AG08396 (cell line): ENCODE measurements around the gene CCDC74A.
"Not testable (repeated sequence)": the region's sequence is repeated elsewhere in the genome, so short reads cannot be mapped to it uniquely, and the experiment has no call there.

Source experiments
- DNase-seq: peaks from one replicate; pipeline ENCODE4 v3.0.0; 2012; ENCODE audit warnings: low spot score, mixed read lengths

The CCDC74A gene

DNA sequence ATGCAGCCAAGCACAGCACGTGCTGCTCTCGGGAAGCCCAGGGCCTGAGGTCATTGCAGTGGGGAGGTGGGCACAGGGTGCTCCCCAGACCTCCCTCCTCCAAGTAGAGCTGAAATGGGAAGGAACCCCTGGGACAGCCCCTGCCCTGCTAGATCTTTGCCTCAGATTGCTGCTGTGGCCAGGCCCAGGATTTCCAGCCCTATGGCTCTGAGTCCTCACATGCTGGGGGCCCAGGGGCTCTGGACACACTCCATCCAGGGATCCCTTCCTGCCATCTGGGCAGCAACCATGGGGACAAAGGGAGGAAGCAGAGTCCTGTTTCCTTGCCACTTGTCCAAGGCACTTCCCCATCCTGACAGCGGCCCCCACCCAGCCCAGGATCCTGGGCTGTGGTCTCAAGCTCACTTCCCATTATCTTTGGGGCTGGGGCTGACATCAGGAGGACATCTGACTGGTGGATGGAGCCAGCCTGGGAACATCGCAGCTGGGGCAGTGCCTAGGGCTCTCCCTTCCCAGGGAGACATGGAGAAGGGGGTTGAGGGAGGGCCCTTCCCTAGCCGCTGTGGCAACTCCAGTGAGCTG is 2.3 kb downstream of the CCDC74A start:
- DNase-seq, result not testable (repeated sequence)

DNA sequence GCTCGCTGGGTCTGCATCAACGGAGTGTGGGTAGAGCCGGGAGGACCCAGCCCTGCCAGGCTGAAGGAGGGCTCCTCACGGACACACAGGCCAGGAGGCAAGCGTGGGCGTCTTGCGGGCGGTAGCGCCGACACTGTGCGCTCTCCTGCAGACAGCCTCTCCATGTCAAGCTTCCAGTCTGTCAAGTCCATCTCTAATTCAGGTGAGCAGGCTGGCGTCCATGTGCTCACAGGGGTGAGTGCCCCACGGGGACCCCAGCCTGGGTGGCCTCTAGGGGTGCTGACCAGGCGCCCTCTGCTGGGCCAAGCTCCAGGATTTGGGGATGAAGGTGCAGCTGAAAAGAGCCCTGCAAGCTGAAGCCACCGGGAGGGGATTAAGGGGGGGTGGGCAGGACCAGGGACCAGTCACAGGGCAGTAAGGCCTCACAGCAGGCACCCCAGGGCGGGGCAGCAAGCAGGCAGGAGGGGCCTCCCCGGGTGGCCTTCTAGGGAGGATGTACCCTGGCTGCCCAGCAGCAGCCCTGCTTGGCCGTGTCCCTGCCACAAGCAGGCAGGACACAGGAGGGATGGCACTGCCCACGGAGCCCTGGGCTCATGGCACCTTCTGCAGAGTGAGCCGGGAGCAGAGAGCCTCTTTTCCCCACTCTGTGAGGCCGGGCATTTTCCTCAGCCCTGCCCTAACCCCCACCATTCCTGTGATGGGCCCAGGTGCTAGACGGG is 3.1 kb downstream of the CCDC74A start:
- DNase-seq, result not testable (repeated sequence)

DNA sequence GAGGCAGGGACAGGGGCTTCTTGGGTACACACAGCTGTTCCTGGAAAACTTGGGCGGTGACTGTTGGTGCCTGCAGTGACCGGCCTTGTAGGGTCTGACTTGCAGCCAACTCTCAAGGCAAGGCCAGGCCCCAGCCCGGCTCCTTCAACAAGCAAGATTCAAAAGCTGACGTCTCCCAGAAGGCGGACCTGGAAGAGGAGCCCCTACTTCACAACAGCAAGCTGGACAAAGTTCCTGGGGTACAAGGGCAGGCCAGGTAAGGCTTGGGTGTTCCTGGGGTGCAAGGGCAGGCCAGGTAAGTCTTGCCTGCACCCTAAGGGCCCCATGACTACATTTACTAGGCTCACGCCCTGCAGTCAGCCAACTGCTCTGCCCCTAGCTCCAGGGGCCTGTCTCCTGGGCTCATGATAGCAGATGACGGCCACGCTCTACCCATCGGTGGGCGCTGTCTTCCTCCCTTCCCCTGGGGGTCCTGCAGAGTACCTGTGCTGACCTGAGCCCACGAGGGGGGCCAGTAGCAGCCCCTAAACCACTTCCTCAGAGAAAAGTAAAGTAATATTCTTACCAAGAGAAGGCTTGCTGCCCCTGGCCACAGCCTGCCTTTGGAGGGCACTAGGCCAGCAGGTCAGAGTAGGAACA is 4.0 kb downstream of the CCDC74A start:
- not testable (repeated sequence) for DNase-seq

DNA sequence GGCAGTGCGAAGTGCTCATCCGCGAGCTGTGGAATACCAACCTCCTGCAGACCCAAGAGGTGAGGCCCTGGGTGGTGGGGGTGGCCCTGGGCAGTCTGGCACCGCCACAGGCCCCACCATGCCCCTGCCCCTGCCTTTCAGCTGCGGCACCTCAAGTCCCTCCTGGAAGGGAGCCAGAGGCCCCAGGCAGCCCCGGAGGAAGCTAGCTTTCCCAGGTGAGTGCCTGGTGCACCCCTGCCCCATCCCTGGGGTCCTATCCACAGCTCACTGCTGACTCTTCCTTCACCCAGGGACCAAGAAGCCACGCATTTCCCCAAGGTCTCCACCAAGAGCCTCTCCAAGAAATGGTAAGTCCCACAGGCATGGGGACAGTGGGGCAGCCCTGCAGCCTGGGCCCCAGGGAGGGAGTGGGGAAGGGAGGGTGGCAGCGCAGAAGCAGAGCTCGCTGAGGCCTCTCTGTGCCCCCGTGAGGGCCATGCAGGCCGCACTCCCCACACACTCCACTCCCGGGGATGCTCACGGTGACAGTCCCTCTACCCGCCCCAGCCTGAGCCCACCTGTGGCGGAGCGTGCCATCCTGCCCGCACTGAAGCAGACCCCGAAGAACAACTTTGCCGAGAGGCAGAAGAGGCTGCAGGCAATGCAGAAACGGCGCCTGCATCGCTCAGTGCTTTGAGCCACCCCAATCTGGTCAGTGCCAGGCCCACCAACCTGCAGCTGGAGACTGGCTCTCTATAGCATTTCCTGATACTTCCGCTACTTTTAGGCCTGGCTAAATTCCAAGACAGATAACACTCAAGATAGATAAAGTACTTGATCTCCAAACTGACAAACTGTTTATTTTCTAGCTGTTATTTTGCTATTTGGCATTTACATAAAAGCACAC is 5.3 kb downstream of the CCDC74A start:
- not testable (repeated sequence) for DNase-seq

DNA sequence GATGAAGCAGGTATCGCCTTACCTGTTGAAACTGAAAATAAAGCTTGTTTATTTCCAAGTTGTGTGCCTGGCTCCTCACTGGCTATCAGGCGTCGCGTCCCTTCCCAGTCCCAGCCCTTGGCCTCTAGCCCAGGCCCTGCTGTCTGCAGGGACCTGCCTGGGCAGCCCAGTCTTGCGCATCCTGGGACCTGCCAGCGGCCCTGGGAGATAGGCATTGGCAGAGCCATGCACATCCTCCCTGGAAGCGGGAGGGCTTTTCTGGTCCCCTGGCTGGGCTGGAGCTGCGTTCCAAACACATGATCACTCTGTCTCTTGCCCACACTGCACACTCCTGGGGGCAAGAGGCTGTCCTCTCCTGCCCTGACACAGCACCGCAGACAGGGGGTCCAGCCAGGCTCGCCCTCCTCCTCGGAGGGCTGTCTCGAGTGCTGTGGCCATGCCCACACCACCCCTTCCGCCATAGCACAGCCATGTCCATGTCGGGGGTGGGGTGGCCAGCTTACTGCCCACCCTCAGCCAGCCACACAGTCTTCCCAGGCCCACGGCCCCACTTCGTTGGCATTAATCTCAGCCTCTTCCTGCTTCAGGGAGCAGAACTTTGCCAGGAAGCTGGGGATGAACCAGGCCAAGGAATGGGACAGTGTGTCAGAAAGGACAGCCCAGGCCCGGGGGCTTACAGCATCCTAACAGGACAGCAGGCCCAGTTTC is 6.1 kb downstream of the CCDC74A start:
- DNase-seq, result not testable (repeated sequence)

DNA sequence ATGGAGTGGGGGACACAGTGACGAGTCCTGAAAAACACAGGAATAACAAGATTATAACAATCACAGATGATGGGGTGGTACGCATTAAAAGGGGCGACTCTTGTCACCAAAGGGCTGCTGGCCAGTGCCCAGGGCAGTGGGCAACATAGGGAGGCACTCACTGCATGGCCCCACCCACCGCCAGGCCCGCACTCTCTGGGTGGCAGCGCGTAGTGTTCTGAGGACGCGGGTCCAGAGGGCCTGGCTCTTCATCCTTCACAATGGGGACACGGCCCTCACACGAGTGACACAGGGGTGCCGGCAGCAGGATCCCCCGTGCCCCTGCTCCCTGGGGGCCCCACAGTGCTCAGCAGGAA is 6.6 kb downstream of the CCDC74A start:
- not testable (repeated sequence) for DNase-seq

DNA sequence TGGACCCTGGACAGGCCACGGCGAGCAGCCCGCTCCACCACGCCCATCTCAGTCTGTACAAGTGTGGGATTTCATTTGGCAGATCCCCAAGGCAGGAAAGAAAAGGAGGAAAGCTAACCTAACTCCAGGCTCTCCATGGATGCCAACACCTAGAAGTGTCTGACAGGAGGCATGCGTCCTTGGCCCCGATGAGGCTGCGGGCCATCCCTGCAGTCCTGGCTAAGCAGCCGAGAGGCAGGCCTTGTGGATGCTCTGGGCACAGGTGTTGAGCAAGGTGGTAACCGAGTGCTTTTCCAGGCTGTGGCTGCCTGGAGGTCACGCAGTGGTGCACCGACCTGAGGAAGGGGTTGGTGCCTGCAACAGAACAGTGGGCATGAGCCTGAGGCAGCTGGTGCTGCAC is 7.3 kb downstream of the CCDC74A start:
- DNase-seq, result not testable (repeated sequence)

DNA sequence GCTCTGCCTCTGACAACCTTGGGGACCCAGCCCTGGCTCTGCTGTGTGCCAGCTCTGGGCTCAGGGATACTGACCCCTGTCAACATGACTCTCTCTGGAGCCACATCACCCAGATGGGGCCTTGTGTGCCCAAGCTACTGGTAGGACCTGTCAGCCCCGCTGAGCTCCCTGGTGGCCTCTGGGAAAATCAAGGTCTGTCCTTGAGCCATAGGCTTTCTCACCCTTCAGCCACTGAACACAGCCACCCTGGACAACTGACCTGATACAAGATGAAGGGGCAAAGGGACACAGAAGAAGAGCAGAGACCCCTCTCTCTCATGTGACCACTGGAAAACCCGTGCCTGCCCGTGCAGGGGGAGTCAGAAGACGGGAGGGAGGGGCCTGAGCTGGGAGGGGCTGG is 7.8 kb downstream of the CCDC74A start:
- no peak for DNase-seq

DNA sequence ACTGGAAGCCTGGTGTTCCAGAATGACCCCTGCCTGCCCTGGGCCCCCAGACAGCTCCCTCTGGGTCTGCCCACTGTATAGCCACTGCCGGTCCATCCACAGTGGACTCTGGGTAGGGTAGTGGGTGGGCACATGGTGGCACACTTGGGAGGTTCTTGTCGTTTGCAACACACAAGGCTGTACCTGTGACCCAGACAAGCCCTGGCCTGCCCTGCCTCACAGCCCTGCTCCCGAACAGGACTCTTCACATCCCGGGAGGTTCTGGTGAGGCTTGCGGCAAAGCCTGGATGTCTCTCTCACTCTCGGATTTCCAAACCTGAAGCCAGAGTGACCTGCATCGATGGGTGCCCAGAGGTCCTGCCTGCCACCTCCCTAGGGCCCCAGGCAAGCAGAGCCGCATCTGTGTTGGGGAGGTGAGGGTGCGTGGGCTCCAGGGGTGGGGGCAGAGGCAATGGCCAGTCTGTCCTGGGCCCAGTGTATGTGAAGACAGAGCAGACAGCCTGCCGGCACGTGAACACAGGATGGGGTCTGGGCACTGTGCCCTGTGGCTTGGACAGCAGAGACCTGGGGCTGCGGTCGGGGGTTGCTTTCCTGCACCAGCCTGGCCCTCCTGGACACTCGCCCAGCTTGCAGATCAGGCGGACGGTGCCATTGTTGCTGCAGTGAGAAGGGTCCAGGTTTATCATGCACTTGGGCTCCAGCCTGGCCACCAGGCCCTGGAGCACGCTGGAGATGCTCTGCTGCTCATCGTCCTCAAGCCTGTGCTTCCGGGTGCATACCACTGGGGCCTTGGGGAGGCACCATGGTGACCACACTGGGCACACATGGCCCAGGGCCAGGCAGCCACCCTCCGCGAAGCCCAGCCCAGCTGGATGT is 8.5 kb downstream of the CCDC74A start:
- DNase-seq, result not testable (repeated sequence)

DNA sequence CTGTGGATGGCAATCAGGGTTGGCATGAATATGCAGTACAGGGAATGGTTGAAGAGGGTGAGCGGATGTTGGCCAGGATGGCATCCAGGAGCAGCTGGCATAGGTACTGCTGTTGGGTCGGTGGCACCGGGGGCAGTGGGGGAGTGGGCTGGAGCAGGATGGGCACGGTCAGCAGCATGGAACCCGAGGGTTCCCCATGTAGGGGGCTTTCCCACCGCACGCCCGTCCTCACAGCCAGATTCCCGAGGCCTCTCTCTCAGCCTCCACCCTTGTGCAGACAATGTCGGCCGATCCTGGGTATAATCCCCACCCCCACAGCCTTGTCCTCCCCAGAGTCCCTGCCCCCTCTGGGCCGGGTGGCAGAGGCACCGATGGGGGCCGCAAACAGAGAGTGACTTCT is 9.2 kb downstream of the CCDC74A start:
- not testable (repeated sequence) for DNase-seq

DNA sequence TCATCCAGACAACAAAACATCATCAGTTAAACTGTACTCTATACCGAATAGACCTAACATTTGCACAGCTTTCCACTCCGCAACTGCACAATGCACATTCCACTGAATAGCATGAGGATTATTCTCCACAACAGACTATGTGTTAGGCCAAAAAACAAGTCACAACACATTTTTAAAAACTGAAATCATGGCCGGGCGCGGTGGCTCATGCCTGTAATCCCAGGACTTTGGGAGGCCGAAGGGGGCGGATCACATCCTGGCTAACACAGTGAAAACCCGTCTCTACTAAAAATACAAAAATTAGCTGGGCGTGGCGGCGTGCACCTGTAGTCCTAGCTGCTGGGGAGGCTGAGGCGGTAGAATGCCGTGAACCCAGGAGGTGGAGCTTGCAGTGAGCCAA is 11.2 kb downstream of the CCDC74A start:
- DNase-seq, result not testable (repeated sequence)

DNA sequence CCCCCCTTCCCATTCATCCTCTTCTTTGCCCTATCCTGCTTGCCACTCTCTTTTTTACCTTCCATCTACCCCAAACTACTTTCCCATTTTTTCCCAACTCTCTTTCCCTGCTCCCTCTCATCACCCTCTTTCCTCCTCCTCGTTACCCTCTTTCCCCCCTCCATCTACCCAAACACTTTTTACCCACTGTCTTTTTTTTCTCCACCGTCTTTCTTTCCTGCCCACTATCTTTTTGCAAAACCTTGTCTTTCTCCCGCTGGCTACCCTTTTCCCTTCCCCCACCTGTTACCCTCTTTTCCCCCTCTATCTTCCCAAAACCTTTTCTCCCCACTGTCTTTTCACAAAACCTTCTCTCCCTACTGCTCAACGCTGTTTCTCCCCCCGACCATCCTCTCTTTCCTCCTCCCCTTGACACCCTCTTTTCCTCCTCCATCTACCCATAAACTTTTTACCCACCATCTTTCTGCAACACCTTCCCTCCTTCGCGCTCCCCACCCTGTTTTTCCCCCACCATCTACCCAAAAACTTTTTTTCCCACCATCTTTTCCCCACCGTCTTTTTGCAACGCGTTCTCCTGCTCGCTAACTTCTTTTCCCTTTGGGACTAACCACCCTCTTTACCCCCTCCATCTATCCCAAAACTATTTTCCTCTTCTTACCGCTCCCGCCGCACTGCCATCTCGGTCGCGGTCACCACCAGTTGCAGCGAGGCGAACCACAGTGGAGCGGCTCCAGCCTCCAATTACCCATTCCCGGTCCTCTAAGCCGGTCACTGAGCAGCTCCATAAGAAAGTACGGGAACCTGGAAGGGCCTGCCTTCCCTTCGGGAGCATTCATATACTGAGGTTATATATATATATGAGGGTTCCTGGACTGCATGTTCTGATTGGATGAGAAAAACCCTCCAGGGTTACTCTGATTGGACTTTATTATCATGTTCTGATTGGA is 15.0 kb downstream of the CCDC74A start:
- no peak for DNase-seq

DNA sequence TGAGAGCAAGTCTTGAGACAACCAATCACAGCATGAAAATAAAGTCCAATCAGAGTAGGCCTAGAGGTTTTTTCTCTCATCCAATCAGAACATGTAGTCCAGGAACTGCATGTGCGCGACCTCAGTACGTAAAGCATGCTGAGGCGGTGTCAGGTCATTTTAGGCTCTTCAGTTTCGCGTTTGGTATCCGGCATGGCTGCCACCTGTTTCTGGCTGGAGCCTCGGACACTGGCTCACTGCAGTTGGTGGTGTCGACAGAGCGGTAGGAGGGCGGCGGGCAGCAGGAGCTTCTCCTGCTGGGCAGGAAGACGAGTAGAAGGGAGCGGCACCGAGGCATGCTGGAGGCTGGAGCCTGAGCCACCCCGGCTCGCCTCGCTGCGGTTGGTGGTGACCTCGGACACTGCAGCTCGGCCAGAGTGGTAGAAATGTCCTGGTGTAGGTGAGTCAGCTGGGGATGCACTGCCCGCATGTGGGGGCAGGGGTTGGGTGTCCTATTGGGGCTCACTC is 15.8 kb downstream of the CCDC74A start:
- DNase-seq, result no peak

DNA sequence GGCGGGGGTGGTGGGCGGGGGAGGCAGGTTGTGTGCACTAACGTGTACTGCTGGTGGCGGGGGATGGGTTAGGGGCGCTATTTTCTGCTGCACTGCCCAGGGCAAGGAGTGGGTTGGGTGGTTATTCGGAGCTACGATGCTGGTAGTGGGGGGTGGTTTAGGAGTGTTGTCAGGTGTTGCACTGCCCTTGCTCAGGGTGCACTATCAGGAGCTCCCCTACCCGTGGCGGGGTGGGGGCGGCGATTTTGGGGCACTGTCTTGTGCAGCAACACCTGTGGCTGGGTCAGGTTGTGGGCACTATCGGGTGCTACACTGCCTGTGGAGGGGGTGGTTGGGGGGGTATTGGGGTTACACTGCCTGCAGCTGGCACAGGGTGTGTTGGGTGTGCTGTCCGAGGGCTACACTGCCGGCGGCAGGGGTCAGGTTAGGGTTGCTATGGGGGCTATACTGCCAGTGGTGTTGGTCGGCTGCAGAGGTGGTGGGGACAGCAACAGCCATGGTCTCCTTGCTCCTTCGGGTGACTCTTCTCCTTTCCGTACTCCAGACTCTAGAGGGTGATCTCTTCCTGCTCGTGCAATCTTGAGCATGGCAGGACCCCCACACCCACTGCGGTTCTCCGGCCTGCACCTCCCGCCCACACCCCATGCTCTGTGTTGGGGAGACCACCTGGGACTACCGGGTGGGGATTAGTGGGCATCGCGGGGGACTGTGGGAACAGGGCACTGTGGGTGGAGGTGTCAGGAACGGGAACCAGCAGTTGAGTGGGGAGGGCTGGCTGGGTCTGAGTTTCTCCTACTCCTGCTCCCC is 16.5 kb downstream of the CCDC74A start:
- DNase-seq, result not testable (repeated sequence)

DNA sequence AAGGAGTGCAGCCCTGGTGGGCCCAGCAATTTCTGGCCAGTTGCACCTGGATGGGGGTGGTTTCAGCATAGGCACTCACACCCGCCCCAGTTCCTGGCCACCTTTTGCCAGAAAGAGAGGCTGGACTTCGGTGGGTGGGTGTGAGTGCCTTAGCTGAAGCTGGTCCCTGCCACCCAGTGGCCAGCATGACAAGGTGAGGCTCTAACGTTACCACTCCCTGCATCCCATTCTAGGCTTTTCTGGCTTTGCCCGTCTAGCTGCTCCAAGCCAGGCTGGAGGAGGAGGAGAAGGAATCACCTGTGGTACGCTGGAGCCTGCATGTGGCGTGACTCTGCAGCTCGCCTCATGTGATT is 17.1 kb downstream of the CCDC74A start:
- DNase-seq, result not testable (repeated sequence)

DNA sequence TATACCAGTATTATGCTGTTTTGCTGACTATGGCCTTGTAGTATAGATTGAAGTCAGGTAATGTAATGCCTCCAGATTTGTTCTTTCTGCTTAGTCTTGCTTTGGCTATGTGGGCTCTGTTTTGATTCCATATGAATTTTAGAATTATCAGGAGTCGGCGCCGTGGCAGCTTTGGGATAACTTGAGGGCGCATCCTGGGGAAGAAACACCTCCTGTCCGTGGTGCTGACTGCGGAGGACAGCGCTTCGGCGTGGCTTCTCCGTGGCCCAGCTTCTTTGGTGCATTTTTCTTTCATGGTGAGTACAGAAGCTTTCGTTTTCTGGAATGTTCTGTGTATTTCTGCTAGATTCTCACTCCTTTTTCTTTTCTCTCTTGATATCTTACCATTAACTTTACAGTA is 25.2 kb downstream of the CCDC74A start:
- DNase-seq, result no peak

DNA sequence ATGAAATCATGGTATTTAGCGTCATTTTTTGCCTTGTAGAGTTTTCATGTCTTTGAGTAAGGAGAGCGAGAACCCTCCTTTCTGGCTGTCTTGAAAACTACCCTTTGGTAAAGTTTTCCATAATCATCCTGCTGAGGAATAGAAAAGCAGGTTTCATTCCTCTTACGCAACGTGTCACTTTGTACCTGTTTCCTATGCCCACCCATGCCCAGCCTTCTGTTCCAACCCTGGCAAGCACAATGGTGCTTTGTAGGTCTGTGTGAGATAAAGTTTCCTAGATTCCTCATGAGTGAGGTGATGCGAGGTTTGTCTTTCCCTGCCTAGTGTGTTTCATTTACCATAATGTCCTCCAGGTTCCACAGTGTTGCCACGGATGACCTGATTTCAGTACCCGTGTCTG is 29.3 kb downstream of the CCDC74A start:
- no peak for DNase-seq

DNA sequence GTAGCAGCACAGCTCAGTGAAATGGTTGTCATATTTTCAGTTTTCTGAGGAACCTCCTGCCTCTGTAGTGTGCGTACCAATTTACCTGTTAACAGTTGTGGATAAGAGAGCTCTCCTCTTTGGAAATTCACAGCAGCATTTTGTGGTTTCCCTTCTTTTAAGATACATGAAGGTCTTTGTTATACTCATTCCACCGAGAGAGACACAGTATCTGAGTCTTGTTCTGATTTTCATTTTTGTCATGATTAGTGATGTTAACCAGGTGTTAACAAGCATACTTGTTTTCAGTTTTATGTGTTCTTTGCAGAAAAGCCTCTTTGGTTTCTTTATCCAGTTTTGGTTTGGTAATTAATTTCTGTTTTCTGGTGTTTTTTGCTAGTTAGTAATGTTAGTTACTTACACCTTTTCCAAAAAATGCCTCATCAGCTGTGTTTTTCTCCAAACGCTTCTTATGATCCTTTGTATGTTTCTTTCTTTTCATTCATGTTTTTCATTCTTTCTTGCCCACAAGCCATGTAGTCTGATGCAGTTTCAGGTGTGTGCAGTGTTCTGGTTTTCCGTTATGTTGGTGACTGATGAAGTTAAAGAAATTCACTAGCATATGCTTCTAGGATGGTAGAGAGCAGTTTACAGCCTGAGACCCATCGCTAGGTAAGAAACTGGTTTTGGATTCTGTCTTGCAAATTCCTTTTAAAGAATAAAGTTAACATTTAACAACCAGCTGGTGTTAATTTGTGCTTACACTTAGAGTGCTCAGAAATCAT is 30.1 kb downstream of the CCDC74A start:
- no peak for DNase-seq
